ENCODE measurements around the gene IQSEC3. TPM values are rescaled to one million over a fixed set of nuclear protein-coding genes. Genes with fewer than 3 reads are reported as not detected.

Gene IQSEC3
- total and polyA plus RNA-seq, 2 of the 13 experiments (the other 11 are each of a cell fraction or from before 2014, with no cell fraction given), result not detected

GRCh38 chr12:20757-21156 is 45.8 kb upstream of the IQSEC3 start (continued):
- TF ChIP-seq ZBTB39 (CRISPR knock-in tag; IDR thresholded peaks at IDR 0.05) (no peak), ERF (CRISPR knock-in tag; IDR thresholded peaks at IDR 0.05) (peak; percentile 88), ZSCAN21 (CRISPR knock-in tag; IDR thresholded peaks at IDR 0.05; ENCODE audit: borderline replicate concordance) (peak; percentile 87; the same call in 1 of the 2 replicates), TBP (CRISPR knock-in tag; IDR thresholded peaks at IDR 0.05) (no peak), ZNF614 (CRISPR knock-in tag; IDR thresholded peaks at IDR 0.05; ENCODE audit: borderline replicate concordance) (peak; percentile 76), EED (CRISPR knock-in tag; IDR thresholded peaks at IDR 0.05) (no peak), IKZF1 (IDR thresholded peaks at IDR 0.05) (no peak), FOXP4 (CRISPR knock-in tag; IDR thresholded peaks at IDR 0.05) (peak; percentile 45; the same call in 1 of the 2 replicates), ZNF710 (CRISPR knock-in tag; IDR thresholded peaks at IDR 0.05; ENCODE audit: borderline replicate concordance) (no peak; the same call in none of the 2 replicates), ZNF644 (CRISPR knock-in tag; IDR thresholded peaks at IDR 0.05; ENCODE audit: low read depth) (peak; percentile 94), KDM4B (CRISPR knock-in tag; IDR thresholded peaks at IDR 0.05) (peak; percentile 64; the same call in 1 of the 2 replicates), EHMT2 (IDR thresholded peaks at IDR 0.05; ENCODE audit: borderline replicate concordance, low read depth, low read length) (no peak), MIXL1 (CRISPR knock-in tag; IDR thresholded peaks at IDR 0.05) (peak; percentile 94), FOSL2 (CRISPR knock-in tag; IDR thresholded peaks at IDR 0.05) (peak; percentile 48), RARG (CRISPR knock-in tag; IDR thresholded peaks at IDR 0.05; ENCODE audit: low read depth) (no peak), RBM22 (optimal IDR thresholded peaks at IDR 0.05; ENCODE audit: low read length) (peak; percentile 55), TRIM24 (CRISPR knock-in tag; IDR thresholded peaks at IDR 0.05) (no peak), GZF1 (CRISPR knock-in tag; IDR thresholded peaks at IDR 0.05) (no peak), ZHX2 (IDR thresholded peaks at IDR 0.05; ENCODE audit: low read depth) (no peak), ZHX2 (CRISPR knock-in tag; IDR thresholded peaks at IDR 0.05; ENCODE audit: borderline replicate concordance) (no peak)
